PFSK-1 (cell line): ENCODE measurements around the gene TNS1.

ENCODE experiments used
- FOXP2 ChIP-seq: optimal IDR thresholded peaks from 2 replicates; pipeline ENCODE3; 2011; ENCODE audit warnings: borderline replicate concordance, control low read depth, inconsistent platforms; ENCODE audit not compliant: insufficient read depth; ENCODE audit errors: extremely low read length, extremely low read depth
- POLR2AphosphoS5 ChIP-seq: IDR thresholded peaks from 2 replicates; pipeline ENCODE4 v1.6.1; 2012; ENCODE audit warnings: low read depth, mild to moderate bottlenecking, control low read depth, low read length, moderate library complexity
- REST ChIP-seq, 2 experiments: IDR thresholded peaks; 2 replicates each; pipeline versions ENCODE4 v1.6.1 to v1.8.0; 2011 to 2012; ENCODE audit warnings: low read depth in 2 of 2, low read length in 2 of 2, control low read depth in 1 of 2, inconsistent platforms in 1 of 2, mild to moderate bottlenecking in 1 of 2, moderate library complexity in 1 of 2; ENCODE audit not compliant: insufficient read depth in 1 of 2
- SIN3A ChIP-seq: IDR thresholded peaks from 2 replicates; pipeline ENCODE4 v1.6.1; 2012; ENCODE audit warnings: mild to moderate bottlenecking, low read length, moderate library complexity, borderline replicate concordance; ENCODE audit not compliant: insufficient read depth
- TAF1 ChIP-seq: IDR thresholded peaks from 2 replicates; pipeline ENCODE4 v1.6.1; 2012; ENCODE audit warnings: low read length, control low read depth, borderline replicate concordance; ENCODE audit not compliant: insufficient read depth

The TNS1 gene

GRCh38 chr2:217897816-217898806 is 104.7 kb downstream of the TNS1 start:
- TF ChIP-seq POLR2AphosphoS5 (no peak), TAF1 (no peak), SIN3A (no peak), FOXP2 (no peak), REST (IDR thresholded peaks at IDR 0.05; ENCODE audit: insufficient read depth in 1 of 2, low read depth in 2 of 2, low read length in 2 of 2) (no peak)

GRCh38 chr2:217897091-217897715 is 105.6 kb downstream of the TNS1 start:
- TF ChIP-seq POLR2AphosphoS5 (no peak), FOXP2 (no peak), TAF1 (no peak), SIN3A (no peak), REST (IDR thresholded peaks at IDR 0.05; ENCODE audit: insufficient read depth in 1 of 2, low read depth in 2 of 2, low read length in 2 of 2) (no peak)

- TF ChIP-seq POLR2AphosphoS5, result no peak
- TF ChIP-seq FOXP2, result no peak
- TF ChIP-seq SIN3A, result no peak
Measured at GRCh38 chr2:217895070-217895635, 107.6 kb downstream of the TNS1 start.

GRCh38 chr2:217893440-217893839 is 109.4 kb downstream of the TNS1 start:
- TF ChIP-seq TAF1 (no peak), POLR2AphosphoS5 (no peak), REST (IDR thresholded peaks at IDR 0.05; ENCODE audit: insufficient read depth in 1 of 2, low read depth in 2 of 2, low read length in 2 of 2) (no peak), SIN3A (no peak), FOXP2 (no peak)

GRCh38 chr2:217892560-217892959 is 110.2 kb downstream of the TNS1 start:
- no peak for TF ChIP-seq REST (IDR thresholded peaks at IDR 0.05; ENCODE audit: insufficient read depth in 1 of 2, low read depth in 2 of 2, low read length in 2 of 2)
- no peak for TF ChIP-seq TAF1
- TF ChIP-seq FOXP2, result no peak
- no peak for TF ChIP-seq POLR2AphosphoS5
- no peak for TF ChIP-seq SIN3A
